Measurements from ENCODE around the gene TXNRD1.

The TXNRD1 gene

DNA sequence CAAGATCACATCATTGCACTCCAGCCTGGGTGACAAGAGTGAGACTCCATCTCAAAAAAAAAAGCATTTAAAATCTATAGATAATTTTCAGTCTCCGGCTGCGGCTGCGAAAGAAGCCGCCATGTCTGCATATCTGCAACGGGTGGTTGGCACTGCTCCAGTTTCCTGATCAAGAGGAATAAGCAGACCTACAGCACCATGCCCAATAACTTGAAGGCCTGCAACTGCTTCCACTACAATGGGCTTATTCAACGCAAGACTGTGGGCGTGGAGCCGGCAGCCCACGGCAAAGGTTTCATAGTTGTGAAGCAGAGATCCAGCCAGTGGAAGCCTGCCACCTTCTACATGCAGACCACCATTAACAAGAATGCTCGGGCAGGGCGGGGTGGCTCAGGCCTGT, 57.4 kb downstream of the TXNRD1 start:
- TF ChIP-seq POLR2A (IDR thresholded peaks at IDR 0.05; ENCODE audit: low read length) (no peak), GATA1 (IDR thresholded peaks at IDR 0.05; ENCODE audit: low read depth, low read length) (no peak)
- DNase-seq: no peak

DNA sequence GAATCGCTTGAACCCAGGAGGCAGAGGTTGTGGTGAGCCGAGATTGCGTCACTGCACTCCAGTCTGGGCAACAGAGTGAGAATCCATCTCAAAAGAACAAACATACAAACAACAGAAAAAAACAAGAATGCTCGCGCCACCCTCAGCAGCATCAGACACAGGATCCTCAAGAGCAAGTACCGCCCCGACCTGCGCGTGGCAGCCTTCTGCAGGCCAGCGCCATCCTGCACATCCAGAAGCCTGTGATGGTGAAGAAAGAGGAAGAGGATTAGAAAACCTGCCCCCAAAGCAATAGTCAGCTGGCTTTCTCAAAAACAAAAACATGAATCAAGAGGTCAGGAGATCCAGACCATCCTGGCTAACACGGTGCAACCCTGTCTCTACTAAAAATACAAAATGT, 57.9 kb downstream of the TXNRD1 start:
- no peak for DNase-seq
- no peak for TF ChIP-seq POLR2A (IDR thresholded peaks at IDR 0.05; ENCODE audit: low read length)
- TF ChIP-seq GATA1 (IDR thresholded peaks at IDR 0.05; ENCODE audit: low read depth, low read length): no peak

DNA sequence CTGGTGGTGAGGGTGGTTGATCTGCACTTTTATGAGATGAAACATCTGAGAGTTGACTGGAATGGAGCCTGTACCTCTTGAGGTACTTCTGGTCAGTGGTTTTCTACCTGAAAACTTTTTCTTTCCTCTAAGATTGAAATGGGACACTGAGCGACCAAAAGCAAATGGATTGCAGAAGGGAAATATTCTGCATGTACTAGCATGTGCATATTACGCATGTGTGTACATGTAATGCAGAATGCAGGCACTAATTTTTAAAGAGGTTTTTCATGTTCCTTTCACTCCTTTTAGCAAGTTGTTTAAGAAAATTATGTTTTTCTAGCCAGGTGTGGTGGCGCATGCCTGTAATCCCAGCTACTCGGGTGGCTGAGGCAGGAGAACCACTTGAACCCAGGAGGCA, 59.2 kb downstream of the TXNRD1 start:
- no peak for TF ChIP-seq GATA1 (IDR thresholded peaks at IDR 0.05; ENCODE audit: low read depth, low read length)
- TF ChIP-seq POLR2A (IDR thresholded peaks at IDR 0.05; ENCODE audit: low read length): no peak
- no peak for DNase-seq

- no peak for DNase-seq
- TF ChIP-seq POLR2A (IDR thresholded peaks at IDR 0.05; ENCODE audit: low read length) (no peak), GATA1 (IDR thresholded peaks at IDR 0.05; ENCODE audit: low read depth, low read length) (no peak)
Observed at GRCh38 chr12:104275689-104276088, 60.1 kb downstream of the TXNRD1 start.

DNA sequence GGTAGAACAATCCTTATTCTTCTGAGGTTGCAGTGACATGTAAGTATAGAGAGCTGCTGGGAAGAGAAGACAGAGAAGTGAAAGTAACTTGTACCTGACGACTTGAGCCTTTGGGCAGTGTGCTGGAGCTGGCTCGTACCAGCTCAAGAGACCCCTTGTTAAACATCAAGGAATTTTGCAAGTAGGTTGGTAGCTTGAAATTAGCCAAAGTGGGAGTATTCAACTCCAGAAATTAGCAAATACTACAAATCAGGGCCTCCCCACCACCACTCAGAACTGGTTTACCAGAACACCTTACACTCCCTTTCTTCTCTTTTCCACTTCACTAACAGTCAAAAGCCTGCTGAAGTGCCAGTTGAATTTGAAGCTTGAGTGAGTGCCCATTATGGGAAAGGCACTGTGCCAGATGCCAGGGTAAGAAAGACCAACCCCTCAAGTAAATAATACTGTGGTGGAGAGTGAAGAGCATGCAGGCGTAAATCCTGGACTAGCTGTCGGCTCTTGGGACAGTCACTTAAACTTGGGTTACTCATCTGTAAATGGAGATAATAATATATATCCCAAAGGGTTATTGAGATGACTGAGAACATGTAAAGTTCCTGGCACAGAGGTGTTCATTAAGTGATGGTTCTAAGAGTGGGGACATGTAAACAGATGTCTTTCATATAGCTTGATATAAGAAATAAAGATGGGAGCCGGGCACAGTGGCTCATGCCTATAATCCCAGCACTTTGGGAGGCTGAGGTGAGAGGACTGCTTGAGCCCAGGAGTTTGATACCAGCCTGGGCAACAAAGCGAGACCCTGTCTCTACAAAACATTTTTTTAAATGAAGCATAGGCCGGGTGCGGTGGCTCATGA, 60.9 kb downstream of the TXNRD1 start:
- no peak for DNase-seq
- TF ChIP-seq POLR2A (IDR thresholded peaks at IDR 0.05; ENCODE audit: low read length) (no peak), GATA1 (IDR thresholded peaks at IDR 0.05; ENCODE audit: low read depth, low read length) (no peak)

GRCh38 chr12:104279164-104279563, 63.6 kb downstream of the TXNRD1 start:
- no peak for DNase-seq
- TF ChIP-seq GATA1 (IDR thresholded peaks at IDR 0.05; ENCODE audit: low read depth, low read length): no peak

DNA sequence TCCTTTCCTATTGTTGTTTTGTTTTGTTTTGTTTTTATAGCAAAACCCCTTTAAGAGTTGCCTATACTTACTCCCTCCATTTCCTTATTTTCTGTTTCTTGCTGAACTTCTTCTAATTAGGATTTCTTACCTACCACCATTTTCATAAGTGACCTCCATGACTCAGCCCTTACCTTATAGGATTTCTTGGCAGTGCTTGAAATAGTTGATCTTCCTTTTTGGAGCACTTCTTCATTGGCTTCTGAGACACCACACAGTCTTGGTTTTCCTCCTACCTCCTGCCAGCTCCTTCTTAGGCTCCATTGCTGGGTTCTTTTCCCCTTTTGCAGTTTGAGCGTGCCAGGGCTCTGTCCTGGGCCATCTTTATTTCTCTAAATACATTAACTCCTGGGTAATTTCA, 64.5 kb downstream of the TXNRD1 start:
- DNase-seq: no peak
- TF ChIP-seq POLR2A (IDR thresholded peaks at IDR 0.05; ENCODE audit: low read length) (no peak), GATA1 (IDR thresholded peaks at IDR 0.05; ENCODE audit: low read depth, low read length) (no peak)

GRCh38 chr12:104280717-104281458, 65.3 kb downstream of the TXNRD1 start:
- DNase-seq: peak in 1 of 2 experiments; percentile 14
- TF ChIP-seq GATA1 (IDR thresholded peaks at IDR 0.05; ENCODE audit: low read depth, low read length): no peak
- no peak for TF ChIP-seq POLR2A (IDR thresholded peaks at IDR 0.05; ENCODE audit: low read length)

- TF ChIP-seq POLR2A (IDR thresholded peaks at IDR 0.05; ENCODE audit: low read length): no peak
- no peak for TF ChIP-seq GATA1 (IDR thresholded peaks at IDR 0.05; ENCODE audit: low read depth, low read length)
- DNase-seq: no peak
Observed at GRCh38 chr12:104281636-104282035, 66.1 kb downstream of the TXNRD1 start.

- TF ChIP-seq POLR2A (IDR thresholded peaks at IDR 0.05; ENCODE audit: low read length) (no peak), GATA1 (IDR thresholded peaks at IDR 0.05; ENCODE audit: low read depth, low read length) (no peak)
- no peak for DNase-seq
Observed at GRCh38 chr12:104282109-104282508, 66.5 kb downstream of the TXNRD1 start.

GRCh38 chr12:104285740-104286515, 70.3 kb downstream of the TXNRD1 start:
- TF ChIP-seq POLR2A (IDR thresholded peaks at IDR 0.05; ENCODE audit: low read length) (no peak), GATA1 (IDR thresholded peaks at IDR 0.05; ENCODE audit: low read depth, low read length) (no peak)
- DNase-seq: no peak

- TF ChIP-seq POLR2A (IDR thresholded peaks at IDR 0.05; ENCODE audit: low read length) (peak; percentile 97), GATA1 (IDR thresholded peaks at IDR 0.05; ENCODE audit: low read depth, low read length) (no peak)
- peak; percentile 98 to 99 for DNase-seq
Observed at GRCh38 chr12:104286516-104287482, 71.2 kb downstream of the TXNRD1 start.

Data from erythroblast (primary cell).